Adipocyte (in vitro differentiated cells): Measurements from ENCODE around the gene DRD3.
A peak's percentile ranks its signal among the peaks of the same experiment; 100 is the strongest.

Experiments
- DNase-seq: peaks from one replicate; pipeline ENCODE4 v3.0.0-alpha.2; 2015; ENCODE audit warnings: low read depth
- H3K27me3 ChIP-seq: replicated peaks from 2 replicates; pipeline ENCODE4 v1.7.0; 2013; ENCODE audit warnings: mild to moderate bottlenecking, low read length, moderate library complexity; ENCODE audit not compliant: control insufficient read depth, insufficient read depth
- H3K36me3 ChIP-seq: 2 replicates; pipeline ENCODE4 v1.7.0; 2013; ENCODE audit warnings: low read length, mild to moderate bottlenecking, moderate library complexity; ENCODE audit not compliant: control insufficient read depth, insufficient read depth, severe bottlenecking
- H3K4me1 ChIP-seq: 2 replicates; pipeline ENCODE4 v1.7.0; 2013; ENCODE audit warnings: mild to moderate bottlenecking, low read length, moderate library complexity; ENCODE audit not compliant: control insufficient read depth, insufficient read depth
- H3K4me3 ChIP-seq: 2 replicates; pipeline ENCODE4 v1.7.0; 2013; ENCODE audit warnings: mild to moderate bottlenecking, low read length, moderate library complexity
- H3K9ac ChIP-seq: 2 replicates; pipeline ENCODE4 v1.7.0; 2013; ENCODE audit warnings: mild to moderate bottlenecking, low read length, moderate library complexity
- H3K9me3 ChIP-seq: 2 replicates; pipeline ENCODE4 v1.7.0; 2013; ENCODE audit warnings: mild to moderate bottlenecking, low read length, moderate library complexity; ENCODE audit not compliant: control insufficient read depth

Gene DRD3

GRCh38 chr3:114119776-114120175 lies 59.1 kb downstream of the DRD3 start:
- Histone ChIP-seq H3K9me3 (no peaks in the 10 kb centered on the region), H3K27me3 (no peaks in the 10 kb centered on the region), H3K4me1 (peaks cover 9% of the 10 kb centered on the region), H3K9ac (no peak overlapping the region), H3K36me3 (no peaks in the 10 kb centered on the region), H3K4me3 (no peak overlapping the region)
- no peak for DNase-seq

GRCh38 chr3:114115143-114115542 lies 63.7 kb downstream of the DRD3 start:
- H3K27me3 ChIP-seq = peaks cover 16% of the 10 kb centered on the region
- no peaks in the 10 kb centered on the region for H3K4me1 ChIP-seq
- H3K9me3 ChIP-seq = no peaks in the 10 kb centered on the region
- H3K36me3 ChIP-seq = no peaks in the 10 kb centered on the region
- no peak for DNase-seq
- H3K4me3 ChIP-seq = no peak overlapping the region
- no peak overlapping the region for H3K9ac ChIP-seq

GRCh38 chr3:114114719-114115118 lies 64.1 kb downstream of the DRD3 start:
- Histone ChIP-seq H3K4me1 (no peaks in the 10 kb centered on the region), H3K4me3 (no peak overlapping the region), H3K36me3 (no peaks in the 10 kb centered on the region), H3K27me3 (peaks cover 20% of the 10 kb centered on the region), H3K9me3 (no peaks in the 10 kb centered on the region), H3K9ac (no peak overlapping the region)
- no peak for DNase-seq

GRCh38 chr3:114112696-114113095 lies 66.2 kb downstream of the DRD3 start:
- no peaks in the 10 kb centered on the region for H3K36me3 ChIP-seq
- H3K4me3 ChIP-seq = no peak overlapping the region
- no peak overlapping the region for H3K9ac ChIP-seq
- H3K9me3 ChIP-seq = no peaks in the 10 kb centered on the region
- H3K27me3 ChIP-seq = peaks cover 20% of the 10 kb centered on the region
- no peak for DNase-seq
- no peaks in the 10 kb centered on the region for H3K4me1 ChIP-seq

GRCh38 chr3:114111060-114111770 lies 67.6 kb downstream of the DRD3 start:
- Histone ChIP-seq H3K36me3 (no peaks in the 10 kb centered on the region), H3K4me3 (no peak overlapping the region), H3K27me3 (peaks cover 20% of the 10 kb centered on the region), H3K9me3 (no peaks in the 10 kb centered on the region), H3K9ac (no peak overlapping the region), H3K4me1 (no peaks in the 10 kb centered on the region)
- DNase-seq = no peak

GRCh38 chr3:114110439-114110838 lies 68.4 kb downstream of the DRD3 start:
- Histone ChIP-seq H3K36me3 (no peaks in the 10 kb centered on the region), H3K9me3 (no peaks in the 10 kb centered on the region), H3K4me3 (no peak overlapping the region), H3K9ac (no peak overlapping the region), H3K4me1 (no peaks in the 10 kb centered on the region), H3K27me3 (peaks cover 20% of the 10 kb centered on the region)
- DNase-seq = no peak

- no peak overlapping the region for H3K9ac ChIP-seq
- no peaks in the 10 kb centered on the region for H3K9me3 ChIP-seq
- no peaks in the 10 kb centered on the region for H3K36me3 ChIP-seq
- H3K4me3 ChIP-seq = no peak overlapping the region
- no peak for DNase-seq
- peaks cover 17% of the 10 kb centered on the region for H3K27me3 ChIP-seq
- no peaks in the 10 kb centered on the region for H3K4me1 ChIP-seq
These were observed 70.7 kb downstream of the DRD3 start for GRCh38 chr3:114108137-114108536.

GRCh38 chr3:114104414-114104813 lies 74.4 kb downstream of the DRD3 start:
- H3K4me3 ChIP-seq = no peak overlapping the region
- H3K27me3 ChIP-seq = no peaks in the 10 kb centered on the region
- DNase-seq = peak; percentile 22
- no peaks in the 10 kb centered on the region for H3K9me3 ChIP-seq
- H3K36me3 ChIP-seq = no peaks in the 10 kb centered on the region
- no peaks in the 10 kb centered on the region for H3K4me1 ChIP-seq
- H3K9ac ChIP-seq = no peak overlapping the region

GRCh38 chr3:114103858-114104257 lies 75.0 kb downstream of the DRD3 start:
- H3K9me3 ChIP-seq = no peaks in the 10 kb centered on the region
- DNase-seq = no peak
- H3K4me3 ChIP-seq = no peak overlapping the region
- no peak overlapping the region for H3K9ac ChIP-seq
- no peaks in the 10 kb centered on the region for H3K27me3 ChIP-seq
- H3K36me3 ChIP-seq = no peaks in the 10 kb centered on the region
- no peaks in the 10 kb centered on the region for H3K4me1 ChIP-seq

- Histone ChIP-seq H3K4me1 (no peaks in the 10 kb centered on the region), H3K9me3 (no peaks in the 10 kb centered on the region), H3K27me3 (no peaks in the 10 kb centered on the region), H3K9ac (no peak overlapping the region), H3K4me3 (no peak overlapping the region), H3K36me3 (no peaks in the 10 kb centered on the region)
- no peak for DNase-seq
These were observed 75.7 kb downstream of the DRD3 start for GRCh38 chr3:114103181-114103580.

DNA sequence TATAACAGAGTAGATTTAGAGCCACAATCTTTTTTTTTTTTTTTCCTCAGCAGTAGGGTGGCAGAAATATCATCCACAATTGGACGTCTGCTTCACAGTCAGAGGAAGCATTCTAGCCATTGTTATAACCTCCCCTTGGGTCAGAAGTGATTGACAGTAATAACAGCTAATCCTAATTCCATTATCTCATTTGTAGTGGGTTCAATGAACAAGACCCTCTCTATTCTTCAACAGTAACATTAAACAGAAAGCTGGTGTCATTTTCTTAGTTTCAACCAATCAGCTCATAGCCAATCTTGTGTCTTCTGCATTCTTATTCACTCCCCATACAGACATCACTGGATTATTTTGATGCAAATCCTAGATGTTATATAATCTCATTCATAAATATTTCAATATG lies 77.8 kb downstream of the DRD3 start:
- Histone ChIP-seq H3K9me3 (no peaks in the 10 kb centered on the region), H3K4me1 (no peaks in the 10 kb centered on the region), H3K36me3 (no peaks in the 10 kb centered on the region), H3K9ac (no peak overlapping the region), H3K4me3 (no peak overlapping the region), H3K27me3 (no peaks in the 10 kb centered on the region)
- DNase-seq = no peak

GRCh38 chr3:114095796-114096195 lies 83.1 kb downstream of the DRD3 start:
- Histone ChIP-seq H3K9me3 (no peaks in the 10 kb centered on the region), H3K9ac (no peak overlapping the region), H3K27me3 (no peaks in the 10 kb centered on the region), H3K36me3 (no peaks in the 10 kb centered on the region), H3K4me1 (no peaks in the 10 kb centered on the region), H3K4me3 (no peak overlapping the region)
- DNase-seq = no peak
